Cardiac ventricle fibroblast (primary cell): ENCODE measurements around the gene MTRFR. TPM values are rescaled to one million over a fixed set of nuclear protein-coding genes. Genes with fewer than 3 reads are reported as not detected.

Source experiments
- total RNA-seq: library from RNA; depleted of rRNA; stranded (reverse); fragments of >200 nt; gene quantifications from 2 replicates; pipeline ENCODE4 v1.2.3, GENCODE V29; 2015

Gene MTRFR
- total RNA-seq = 11.1 and 14.2 TPM in 2 replicates

DNA sequence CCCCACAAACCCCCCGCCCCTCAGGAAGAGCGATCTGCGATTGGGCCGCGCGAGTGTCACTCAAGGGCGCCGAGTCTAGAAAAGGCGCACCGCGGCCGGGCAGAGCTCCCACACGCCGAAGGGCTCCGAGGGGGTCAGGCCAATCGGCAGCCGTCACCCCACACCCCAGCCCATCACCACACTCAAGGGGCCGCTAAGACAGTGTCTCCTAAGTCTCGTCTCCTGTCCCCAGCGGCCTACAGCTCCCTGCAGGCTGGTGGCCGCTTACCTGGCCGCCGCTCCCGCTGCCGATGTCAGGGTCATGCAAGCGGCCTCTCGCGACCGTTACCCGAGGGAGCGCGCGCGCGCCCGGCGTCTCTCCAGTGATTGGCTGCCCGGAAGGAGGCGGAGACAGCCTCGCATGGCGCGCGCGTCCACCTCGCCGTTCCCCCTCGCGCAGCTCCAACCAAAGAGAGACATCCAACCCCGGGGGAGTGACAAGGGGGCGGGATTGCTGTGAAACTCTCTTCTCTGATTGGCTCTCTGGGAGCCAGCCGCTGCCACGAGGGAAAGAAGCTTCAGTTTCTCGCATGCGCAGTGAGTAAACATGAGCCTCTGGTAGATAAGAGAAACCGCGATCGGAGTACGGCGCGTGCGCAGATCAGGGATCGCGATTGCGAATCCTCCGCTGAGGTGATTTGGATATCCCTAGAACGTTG lies at the start of gene MTRFR, which contains the start of gene MPHOSPH9:
TSS of gene MTRFR (plus strand) at position 630 of the 698 bp plus-strand sequence. CDS start 20,239 bp downstream, outside the sequence.
TSS of gene MPHOSPH9 (minus strand) at position 335 of the 698 bp plus-strand sequence. CDS start 2,777 bp downstream, outside the sequence.

Other genes with a start within 250 kb of the MTRFR start
- 2.2 and 3.3 TPM in 2 replicates for gene PITPNM2, start 82.3 kb upstream of the MTRFR start, total RNA-seq
- 6.7 and 27.5 TPM in 2 replicates for gene MPHOSPH9, start 295 bp upstream of the MTRFR start, total RNA-seq
- gene CDK2AP1, start 38.4 kb downstream of the MTRFR start, total RNA-seq = 167 and 179 TPM in 2 replicates
- 12.7 and 13.2 TPM in 2 replicates for gene SBNO1, start 131.4 kb downstream of the MTRFR start, total RNA-seq
- 25.2 and 30.6 TPM in 2 replicates for gene KMT5A, start 150.7 kb downstream of the MTRFR start, total RNA-seq
- gene RILPL2, start 203.2 kb downstream of the MTRFR start, total RNA-seq = 4.2 and 4.6 TPM in 2 replicates
- 10.0 and 20.6 TPM in 2 replicates for gene SNRNP35, start 224.7 kb downstream of the MTRFR start, total RNA-seq